ENCODE results near the gene DARS1.

DARS1 gene

DNA sequence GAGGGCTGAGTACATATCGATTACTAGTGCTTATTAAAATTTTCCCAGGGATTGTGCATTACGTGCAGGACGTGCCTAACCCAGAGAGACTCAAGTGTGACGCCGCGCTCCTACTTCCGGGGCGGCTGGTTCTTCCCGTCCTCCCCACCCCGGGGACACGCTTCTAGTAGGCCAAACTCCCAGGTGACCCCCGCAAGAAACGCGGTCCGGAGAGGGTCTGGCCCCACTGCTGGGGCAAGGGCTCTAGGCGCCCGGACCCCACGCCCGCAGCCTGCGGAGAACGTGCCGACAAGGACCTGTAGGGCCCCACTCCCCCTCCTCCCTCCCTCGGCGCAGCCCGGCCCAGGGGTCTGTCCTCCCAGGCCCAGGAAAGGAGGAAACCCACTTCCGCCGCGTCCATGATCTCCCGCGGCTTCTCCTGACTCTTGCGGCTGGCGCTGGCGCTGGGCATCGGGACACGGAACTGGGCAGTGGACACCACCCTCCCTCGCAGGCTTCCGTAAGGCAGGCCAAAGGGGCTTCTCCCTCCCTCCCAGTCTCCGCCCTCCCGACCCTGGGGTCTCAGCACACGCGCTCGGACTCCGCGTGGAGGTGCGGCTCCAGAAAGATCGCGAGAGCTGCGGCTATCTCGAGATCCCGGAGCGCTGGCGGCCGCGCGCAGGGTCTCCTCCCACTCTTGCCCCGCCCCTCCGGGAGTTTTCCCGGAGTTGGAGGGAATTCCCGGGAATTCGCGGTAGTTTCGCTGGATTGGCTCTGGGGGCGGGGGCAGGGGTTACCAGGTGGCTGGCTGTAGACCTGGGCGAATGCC, at the start of gene DARS1:
DARS1 (minus strand) TSS at position 609 of the 808 bp plus-strand sequence; CDS start at position 451, 158 bp downstream.
- no peaks in the 10 kb centered on the region for H3K36me3 ChIP-seq (ENCODE audit: control insufficient read depth, insufficient read depth, low read length)
- peak within 1 kb of the TSS; percentile 84 for H3K4me3 ChIP-seq (ENCODE audit: low read depth, low read length)
- H3K4me1 ChIP-seq (ENCODE audit: control insufficient read depth, insufficient read depth, low read length) = peaks cover 9% of the 10 kb centered on the region

DNA sequence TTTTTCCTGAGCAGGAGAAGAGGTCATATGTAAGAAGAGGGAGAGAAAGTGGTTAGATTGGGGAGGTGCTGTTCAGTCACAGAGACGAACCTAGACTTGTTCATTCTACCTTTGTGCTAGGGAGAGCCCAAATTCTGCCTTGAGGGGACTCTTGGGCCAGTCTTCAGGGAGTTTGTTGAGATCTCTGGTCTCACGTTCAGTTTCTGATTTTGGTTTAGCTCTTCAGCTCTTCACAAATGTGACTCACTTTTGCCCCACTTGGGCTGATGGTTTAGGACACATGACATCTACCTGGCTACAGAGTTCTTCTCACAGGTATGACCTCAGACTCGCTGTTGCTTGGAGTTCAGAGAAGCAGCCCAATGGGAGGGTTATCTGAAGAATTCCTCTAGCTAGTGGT, 49.2 kb upstream of the DARS1 start:
- no peaks in the 10 kb centered on the region for H3K4me1 ChIP-seq (ENCODE audit: control insufficient read depth, insufficient read depth, low read length)
- no peak overlapping the region for H3K4me3 ChIP-seq (ENCODE audit: low read depth, low read length)
- no peaks in the 10 kb centered on the region for H3K9me3 ChIP-seq (ENCODE audit: control insufficient read depth, insufficient read depth, low read length)
- H3K9ac ChIP-seq (ENCODE audit: low read depth, low read length) = no peak overlapping the region
- H3K27me3 ChIP-seq (ENCODE audit: control insufficient read depth, insufficient read depth, low read length) = no peaks in the 10 kb centered on the region
- H3K36me3 ChIP-seq (ENCODE audit: control insufficient read depth, insufficient read depth, low read length) = no peaks in the 10 kb centered on the region

More for the DNA sequence above, at the start of gene DARS1:
- H3K27me3 ChIP-seq (ENCODE audit: control insufficient read depth, insufficient read depth, low read length) = no peaks in the 10 kb centered on the region
- H3K9ac ChIP-seq (ENCODE audit: low read depth, low read length) = peak within 1 kb of the TSS; percentile 98
- H3K9me3 ChIP-seq (ENCODE audit: control insufficient read depth, insufficient read depth, low read length) = no peaks in the 10 kb centered on the region

- Histone ChIP-seq H3K36me3 (ENCODE audit: control insufficient read depth, insufficient read depth, low read length) (no peaks in the 10 kb centered on the region), H3K4me1 (ENCODE audit: control insufficient read depth, insufficient read depth, low read length) (no peaks in the 10 kb centered on the region), H3K9me3 (ENCODE audit: control insufficient read depth, insufficient read depth, low read length) (no peaks in the 10 kb centered on the region), H3K27me3 (ENCODE audit: control insufficient read depth, insufficient read depth, low read length) (no peaks in the 10 kb centered on the region), H3K9ac (ENCODE audit: low read depth, low read length) (no peak overlapping the region), H3K4me3 (ENCODE audit: low read depth, low read length) (no peak overlapping the region)
These were observed 47.5 kb upstream of the DARS1 start for GRCh38 chr2:136032817-136033535.

DNA sequence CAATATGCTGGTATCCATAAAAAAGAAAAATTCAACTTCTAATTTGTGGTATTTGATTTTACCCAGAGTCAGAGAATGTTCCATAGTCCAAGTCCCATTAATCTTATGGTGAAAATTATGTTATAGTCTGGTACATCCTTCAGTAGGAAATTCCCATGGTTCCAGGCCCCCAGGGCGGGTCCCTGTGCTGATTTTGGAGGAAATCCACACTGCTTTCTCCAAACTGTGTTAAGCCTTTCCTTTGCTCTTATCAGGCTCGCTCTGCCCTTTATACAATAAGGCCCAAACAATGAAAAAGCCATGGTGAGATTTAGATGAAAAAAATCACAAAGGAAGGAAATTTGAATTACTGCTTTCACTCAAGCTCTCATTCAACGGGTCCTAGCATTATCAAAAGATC, 46.8 kb upstream of the DARS1 start:
- H3K4me1 ChIP-seq (ENCODE audit: control insufficient read depth, insufficient read depth, low read length) = no peaks in the 10 kb centered on the region
- H3K9me3 ChIP-seq (ENCODE audit: control insufficient read depth, insufficient read depth, low read length) = no peaks in the 10 kb centered on the region
- H3K9ac ChIP-seq (ENCODE audit: low read depth, low read length) = no peak overlapping the region
- no peaks in the 10 kb centered on the region for H3K36me3 ChIP-seq (ENCODE audit: control insufficient read depth, insufficient read depth, low read length)
- H3K4me3 ChIP-seq (ENCODE audit: low read depth, low read length) = no peak overlapping the region
- H3K27me3 ChIP-seq (ENCODE audit: control insufficient read depth, insufficient read depth, low read length) = no peaks in the 10 kb centered on the region

DNA sequence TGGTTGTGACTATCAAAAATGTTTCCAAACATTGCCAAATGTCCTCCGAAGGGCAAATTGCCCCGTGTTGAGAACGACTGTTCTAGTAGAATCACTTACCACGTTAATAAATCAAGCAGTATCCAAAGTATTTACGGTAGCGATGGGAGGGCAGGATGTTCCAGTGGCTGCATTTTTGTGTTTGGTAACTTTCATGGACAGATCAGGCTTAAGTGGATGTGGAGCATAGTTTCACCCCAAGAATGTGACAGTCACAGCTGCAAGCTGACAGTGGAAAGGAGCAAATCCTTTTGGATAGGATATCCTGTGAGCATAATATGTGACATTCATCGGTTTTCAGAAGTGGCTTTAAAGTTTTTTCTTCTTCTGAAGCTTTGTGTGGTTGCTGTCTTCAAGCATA, 46.3 kb upstream of the DARS1 start:
- no peak overlapping the region for H3K4me3 ChIP-seq (ENCODE audit: low read depth, low read length)
- H3K36me3 ChIP-seq (ENCODE audit: control insufficient read depth, insufficient read depth, low read length) = no peaks in the 10 kb centered on the region
- no peaks in the 10 kb centered on the region for H3K4me1 ChIP-seq (ENCODE audit: control insufficient read depth, insufficient read depth, low read length)
- no peak overlapping the region for H3K9ac ChIP-seq (ENCODE audit: low read depth, low read length)
- no peaks in the 10 kb centered on the region for H3K9me3 ChIP-seq (ENCODE audit: control insufficient read depth, insufficient read depth, low read length)
- H3K27me3 ChIP-seq (ENCODE audit: control insufficient read depth, insufficient read depth, low read length) = no peaks in the 10 kb centered on the region

DNA sequence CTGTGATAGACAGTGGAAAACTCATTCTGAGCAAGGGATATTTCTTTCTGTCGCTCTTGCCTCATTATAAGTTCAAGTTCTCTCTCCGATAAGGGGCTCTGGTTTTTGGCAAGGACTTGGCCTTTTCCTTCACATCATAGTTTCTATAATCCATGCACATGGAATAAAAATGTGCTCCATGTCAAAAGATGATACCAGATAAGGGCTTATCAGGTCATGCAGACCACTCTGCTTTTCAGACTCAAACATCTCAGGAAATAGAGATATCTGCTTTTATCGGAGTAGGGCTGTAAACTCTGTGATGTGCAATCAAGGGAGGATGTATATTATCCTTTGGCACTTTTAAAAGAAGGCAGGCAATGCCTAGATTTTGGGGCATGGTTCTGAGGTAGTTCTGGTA, 45.0 kb upstream of the DARS1 start:
- peaks cover 3% of the 10 kb centered on the region for H3K4me1 ChIP-seq (ENCODE audit: control insufficient read depth, insufficient read depth, low read length)
- H3K4me3 ChIP-seq (ENCODE audit: low read depth, low read length) = no peak overlapping the region
- H3K9ac ChIP-seq (ENCODE audit: low read depth, low read length) = no peak overlapping the region

DNA sequence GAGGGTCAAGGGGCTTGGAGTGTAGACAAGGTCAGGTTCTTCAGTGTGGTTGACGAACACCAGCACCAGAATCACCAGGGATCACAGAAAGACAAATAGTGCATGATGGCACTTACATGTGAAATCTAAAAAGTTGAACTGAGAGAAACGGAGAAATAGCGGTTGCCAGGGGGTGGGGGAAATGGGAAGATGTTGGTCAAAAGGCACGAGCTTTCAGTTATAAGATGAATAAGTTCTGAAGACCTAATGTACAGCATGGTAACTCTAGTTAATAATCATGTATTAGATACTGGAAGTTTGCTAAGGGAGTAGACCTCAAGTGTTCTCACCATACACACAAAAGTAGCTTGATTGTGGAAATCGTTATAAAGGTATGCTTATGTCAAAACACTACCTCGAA, 43.7 kb upstream of the DARS1 start:
- H3K4me1 ChIP-seq (ENCODE audit: control insufficient read depth, insufficient read depth, low read length) = peaks cover 7% of the 10 kb centered on the region
- H3K9ac ChIP-seq (ENCODE audit: low read depth, low read length) = no peak overlapping the region
- no peaks in the 10 kb centered on the region for H3K36me3 ChIP-seq (ENCODE audit: control insufficient read depth, insufficient read depth, low read length)
- H3K9me3 ChIP-seq (ENCODE audit: control insufficient read depth, insufficient read depth, low read length) = no peaks in the 10 kb centered on the region
- peaks cover 3% of the 10 kb centered on the region for H3K27me3 ChIP-seq (ENCODE audit: control insufficient read depth, insufficient read depth, low read length)
- no peak overlapping the region for H3K4me3 ChIP-seq (ENCODE audit: low read depth, low read length)

More for the DNA sequence above, 45.0 kb upstream of the DARS1 start:
- H3K36me3 ChIP-seq (ENCODE audit: control insufficient read depth, insufficient read depth, low read length) = no peaks in the 10 kb centered on the region
- peaks cover 3% of the 10 kb centered on the region for H3K27me3 ChIP-seq (ENCODE audit: control insufficient read depth, insufficient read depth, low read length)
- no peaks in the 10 kb centered on the region for H3K9me3 ChIP-seq (ENCODE audit: control insufficient read depth, insufficient read depth, low read length)

GRCh38 chr2:136028001-136028400, 42.6 kb upstream of the DARS1 start:
- Histone ChIP-seq H3K36me3 (ENCODE audit: control insufficient read depth, insufficient read depth, low read length) (no peaks in the 10 kb centered on the region), H3K9ac (ENCODE audit: low read depth, low read length) (no peak overlapping the region), H3K9me3 (ENCODE audit: control insufficient read depth, insufficient read depth, low read length) (no peaks in the 10 kb centered on the region), H3K4me3 (ENCODE audit: low read depth, low read length) (no peak overlapping the region), H3K4me1 (ENCODE audit: control insufficient read depth, insufficient read depth, low read length) (peaks cover 7% of the 10 kb centered on the region), H3K27me3 (ENCODE audit: control insufficient read depth, insufficient read depth, low read length) (peaks cover 3% of the 10 kb centered on the region)

- H3K4me3 ChIP-seq (ENCODE audit: low read depth, low read length) = no peak overlapping the region
These were observed 41.7 kb upstream of the DARS1 start for GRCh38 chr2:136027112-136027511.

GRCh38 chr2:136025057-136025973, 39.9 kb upstream of the DARS1 start:
- Histone ChIP-seq H3K4me3 (ENCODE audit: low read depth, low read length) (peak overlapping the region; percentile 72), H3K9me3 (ENCODE audit: control insufficient read depth, insufficient read depth, low read length) (no peaks in the 10 kb centered on the region), H3K27me3 (ENCODE audit: control insufficient read depth, insufficient read depth, low read length) (peaks cover 3% of the 10 kb centered on the region), H3K9ac (ENCODE audit: low read depth, low read length) (no peak overlapping the region), H3K4me1 (ENCODE audit: control insufficient read depth, insufficient read depth, low read length) (peaks cover 7% of the 10 kb centered on the region), H3K36me3 (ENCODE audit: control insufficient read depth, insufficient read depth, low read length) (no peaks in the 10 kb centered on the region)

More at GRCh38 chr2:136027112-136027511, 41.7 kb upstream of the DARS1 start:
- H3K36me3 ChIP-seq (ENCODE audit: control insufficient read depth, insufficient read depth, low read length) = no peaks in the 10 kb centered on the region
- H3K9ac ChIP-seq (ENCODE audit: low read depth, low read length) = no peak overlapping the region
- peaks cover 7% of the 10 kb centered on the region for H3K4me1 ChIP-seq (ENCODE audit: control insufficient read depth, insufficient read depth, low read length)
- H3K9me3 ChIP-seq (ENCODE audit: control insufficient read depth, insufficient read depth, low read length) = no peaks in the 10 kb centered on the region
- peaks cover 3% of the 10 kb centered on the region for H3K27me3 ChIP-seq (ENCODE audit: control insufficient read depth, insufficient read depth, low read length)

GRCh38 chr2:136024616-136025015, 39.2 kb upstream of the DARS1 start:
- H3K36me3 ChIP-seq (ENCODE audit: control insufficient read depth, insufficient read depth, low read length) = no peaks in the 10 kb centered on the region
- peak overlapping the region; percentile 72 for H3K4me3 ChIP-seq (ENCODE audit: low read depth, low read length)
- peaks cover 7% of the 10 kb centered on the region for H3K4me1 ChIP-seq (ENCODE audit: control insufficient read depth, insufficient read depth, low read length)
- no peaks in the 10 kb centered on the region for H3K9me3 ChIP-seq (ENCODE audit: control insufficient read depth, insufficient read depth, low read length)
- H3K9ac ChIP-seq (ENCODE audit: low read depth, low read length) = no peak overlapping the region
- H3K27me3 ChIP-seq (ENCODE audit: control insufficient read depth, insufficient read depth, low read length) = peaks cover 3% of the 10 kb centered on the region
